NT2/D1 (cell line): ENCODE results near the gene KCTD16.

Experiments used
- SUZ12 ChIP-seq: IDR thresholded peaks from 2 replicates; pipeline ENCODE4 v1.6.1; 2011; ENCODE audit not compliant: insufficient read length, insufficient read depth; ENCODE audit errors: extremely low read depth
- YY1 ChIP-seq: IDR thresholded peaks from 2 replicates; pipeline ENCODE4 v1.6.1; 2011; ENCODE audit not compliant: insufficient read length, insufficient read depth
- ZNF274 ChIP-seq: IDR thresholded peaks from 2 replicates; pipeline ENCODE4 v1.6.1; 2011; ENCODE audit warnings: mild to moderate bottlenecking, low read depth, low read length

DNA sequence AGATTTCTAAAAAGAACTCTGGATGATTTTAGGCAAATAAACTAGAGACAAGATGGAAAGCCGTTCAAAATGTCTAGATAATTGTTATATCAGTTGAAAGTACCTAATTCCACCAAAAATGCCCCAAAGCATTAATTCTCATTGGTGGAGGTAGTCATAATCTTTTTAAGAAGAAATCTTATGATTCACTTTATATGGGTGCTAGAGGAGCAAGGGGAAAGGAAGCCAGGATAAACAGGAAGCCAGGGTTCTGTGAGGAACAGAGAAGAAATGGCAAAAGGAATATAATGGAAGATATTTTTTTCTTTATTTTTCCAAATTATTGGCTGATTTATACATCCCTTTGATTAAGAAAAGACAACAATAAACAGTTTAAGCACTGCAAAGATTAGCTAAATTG, 8.0 kb upstream of the KCTD16 start:
- TF ChIP-seq SUZ12 (no peak), ZNF274 (no peak), YY1 (no peak)
